Measurements from ENCODE around the gene EFCAB9.

The EFCAB9 gene

DNA sequence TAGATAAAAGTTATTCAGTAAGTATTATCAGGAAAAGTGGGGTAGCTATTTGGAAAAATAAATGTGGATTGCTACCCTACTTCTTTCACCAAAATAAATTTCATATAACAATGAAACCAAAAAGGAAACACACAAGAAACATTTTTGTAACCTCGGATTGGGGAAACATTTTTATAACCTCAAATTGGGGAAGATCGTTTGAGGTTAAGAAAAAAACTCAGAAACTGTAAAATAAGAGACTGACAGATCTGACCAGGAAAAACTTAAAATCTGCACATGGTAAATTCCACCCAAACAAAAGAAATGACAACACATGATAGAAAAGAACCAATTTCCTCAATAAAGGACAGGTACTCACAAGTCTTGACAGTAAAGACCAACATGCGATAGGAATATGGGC is 13.5 kb downstream of the EFCAB9 start:
- DNase-seq: no peak
- Histone ChIP-seq H3K4me1 (ENCODE audit: control insufficient read depth, insufficient read depth, low read length, poor library complexity, severe bottlenecking) (no peaks in the 10 kb centered on the region), H3K27ac (ENCODE audit: insufficient read depth, low read length, poor library complexity, severe bottlenecking) (no peak overlapping the region), H3K27me3 (replicated peaks; ENCODE audit: control insufficient read depth, insufficient read depth, low read length, poor library complexity, severe bottlenecking) (no peaks in the 10 kb centered on the region), H3K9me3 (ENCODE audit: control insufficient read depth, low read length) (no peaks in the 10 kb centered on the region), H3K4me3 (ENCODE audit: insufficient read depth, low read depth, low read length, poor library complexity, severe bottlenecking) (no peak overlapping the region), H3K36me3 (ENCODE audit: control insufficient read depth, insufficient read depth, low read length) (peaks cover 8% of the 10 kb centered on the region)

DNA sequence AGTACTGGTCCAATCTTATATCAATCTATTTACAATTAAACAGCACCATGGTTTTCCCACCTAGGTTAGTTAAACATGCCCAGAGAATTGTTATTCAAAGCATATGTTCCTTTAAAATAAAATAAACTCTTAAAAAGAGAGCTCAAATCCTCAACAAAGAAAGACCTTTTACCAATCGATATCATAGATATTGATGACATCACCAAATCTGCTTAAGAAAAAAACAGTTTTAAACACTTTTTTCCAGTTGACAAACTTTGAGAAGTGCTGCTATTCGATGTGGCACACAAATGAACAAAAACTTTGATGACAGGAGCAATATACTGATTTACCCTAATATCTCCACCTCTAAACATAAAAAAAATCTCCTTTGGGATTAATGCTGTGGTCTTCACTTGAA is 15.7 kb downstream of the EFCAB9 start:
- Histone ChIP-seq H3K27ac (ENCODE audit: insufficient read depth, low read length, poor library complexity, severe bottlenecking) (no peak overlapping the region), H3K27me3 (replicated peaks; ENCODE audit: control insufficient read depth, insufficient read depth, low read length, poor library complexity, severe bottlenecking) (no peaks in the 10 kb centered on the region), H3K36me3 (ENCODE audit: control insufficient read depth, insufficient read depth, low read length) (peaks cover 8% of the 10 kb centered on the region), H3K4me3 (ENCODE audit: insufficient read depth, low read depth, low read length, poor library complexity, severe bottlenecking) (no peak overlapping the region), H3K9me3 (ENCODE audit: control insufficient read depth, low read length) (no peaks in the 10 kb centered on the region), H3K4me1 (ENCODE audit: control insufficient read depth, insufficient read depth, low read length, poor library complexity, severe bottlenecking) (no peaks in the 10 kb centered on the region)
- DNase-seq: no peak

DNA sequence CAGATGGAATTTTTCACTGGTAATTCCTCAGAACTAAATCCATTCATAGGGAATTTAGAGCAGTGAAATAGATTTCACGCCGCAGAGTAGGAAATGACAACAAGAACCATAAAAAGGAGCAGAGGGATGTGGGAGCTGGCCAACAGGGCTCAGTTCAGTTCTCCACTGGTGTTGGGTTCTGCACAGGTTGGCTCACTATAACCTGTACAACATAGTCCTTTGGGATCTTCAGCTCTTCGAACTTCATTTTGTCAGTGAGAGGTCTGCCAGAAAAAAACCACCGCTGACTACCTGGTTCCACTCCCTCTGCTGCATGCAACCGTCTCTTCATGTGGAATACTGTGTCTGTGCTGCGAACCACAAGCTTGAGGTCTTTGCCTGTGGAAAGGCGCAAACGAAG is 17.7 kb downstream of the EFCAB9 start:
- H3K9me3 ChIP-seq (ENCODE audit: control insufficient read depth, low read length): no peaks in the 10 kb centered on the region
- H3K27me3 ChIP-seq (replicated peaks; ENCODE audit: control insufficient read depth, insufficient read depth, low read length, poor library complexity, severe bottlenecking): no peaks in the 10 kb centered on the region
- H3K4me1 ChIP-seq (ENCODE audit: control insufficient read depth, insufficient read depth, low read length, poor library complexity, severe bottlenecking): no peaks in the 10 kb centered on the region
- H3K27ac ChIP-seq (ENCODE audit: insufficient read depth, low read length, poor library complexity, severe bottlenecking): no peak overlapping the region
- peaks cover 8% of the 10 kb centered on the region for H3K36me3 ChIP-seq (ENCODE audit: control insufficient read depth, insufficient read depth, low read length)
- no peak for DNase-seq
- no peak overlapping the region for H3K4me3 ChIP-seq (ENCODE audit: insufficient read depth, low read depth, low read length, poor library complexity, severe bottlenecking)

DNA sequence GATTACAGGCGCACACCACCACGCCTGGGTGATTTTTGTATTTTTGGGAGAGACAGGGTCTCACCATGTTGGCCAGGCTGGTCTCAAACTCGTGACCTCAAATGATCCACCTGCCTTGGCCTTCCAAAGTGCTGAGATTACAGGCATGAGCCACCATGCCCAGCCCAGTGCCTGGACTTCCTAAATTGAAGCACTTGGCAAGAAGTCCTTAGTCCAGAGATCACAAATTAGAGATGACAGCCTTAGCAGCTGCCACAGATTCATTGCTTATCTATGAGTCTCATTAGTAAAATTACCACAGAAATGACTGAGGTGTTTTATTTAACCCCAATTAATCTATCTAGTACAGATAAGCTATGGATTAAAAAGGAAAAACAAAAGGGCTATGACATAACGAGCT is 19.2 kb downstream of the EFCAB9 start:
- Histone ChIP-seq H3K9me3 (ENCODE audit: control insufficient read depth, low read length) (no peaks in the 10 kb centered on the region), H3K4me3 (ENCODE audit: insufficient read depth, low read depth, low read length, poor library complexity, severe bottlenecking) (no peak overlapping the region), H3K27me3 (replicated peaks; ENCODE audit: control insufficient read depth, insufficient read depth, low read length, poor library complexity, severe bottlenecking) (no peaks in the 10 kb centered on the region), H3K36me3 (ENCODE audit: control insufficient read depth, insufficient read depth, low read length) (peaks cover 8% of the 10 kb centered on the region), H3K27ac (ENCODE audit: insufficient read depth, low read length, poor library complexity, severe bottlenecking) (no peak overlapping the region), H3K4me1 (ENCODE audit: control insufficient read depth, insufficient read depth, low read length, poor library complexity, severe bottlenecking) (no peaks in the 10 kb centered on the region)
- DNase-seq: no peak

DNA sequence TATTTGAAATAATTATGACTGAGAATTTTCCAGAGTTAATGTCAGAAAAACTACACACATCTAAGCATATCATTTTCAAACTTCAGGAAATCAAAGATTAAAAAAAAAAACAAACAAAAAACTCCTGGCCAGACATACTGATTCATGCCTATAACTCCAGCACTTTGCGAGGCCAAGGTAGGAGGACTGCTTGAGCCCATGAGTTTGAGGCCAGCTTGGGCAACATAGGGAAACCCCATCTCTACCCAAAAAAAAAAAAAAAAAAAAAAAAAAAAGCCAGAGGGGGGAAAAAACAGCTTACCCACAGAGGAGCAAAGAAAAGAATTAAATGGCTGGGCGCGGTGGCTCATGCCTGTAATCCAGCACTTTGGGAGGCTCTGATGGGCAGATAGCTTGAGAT is 22.4 kb downstream of the EFCAB9 start:
- Histone ChIP-seq H3K4me1 (ENCODE audit: control insufficient read depth, insufficient read depth, low read length, poor library complexity, severe bottlenecking) (no peaks in the 10 kb centered on the region), H3K36me3 (ENCODE audit: control insufficient read depth, insufficient read depth, low read length) (peaks cover 7% of the 10 kb centered on the region), H3K27me3 (replicated peaks; ENCODE audit: control insufficient read depth, insufficient read depth, low read length, poor library complexity, severe bottlenecking) (no peaks in the 10 kb centered on the region), H3K27ac (ENCODE audit: insufficient read depth, low read length, poor library complexity, severe bottlenecking) (no peak overlapping the region), H3K4me3 (ENCODE audit: insufficient read depth, low read depth, low read length, poor library complexity, severe bottlenecking) (no peak overlapping the region), H3K9me3 (ENCODE audit: control insufficient read depth, low read length) (no peaks in the 10 kb centered on the region)
- DNase-seq: no peak

DNA sequence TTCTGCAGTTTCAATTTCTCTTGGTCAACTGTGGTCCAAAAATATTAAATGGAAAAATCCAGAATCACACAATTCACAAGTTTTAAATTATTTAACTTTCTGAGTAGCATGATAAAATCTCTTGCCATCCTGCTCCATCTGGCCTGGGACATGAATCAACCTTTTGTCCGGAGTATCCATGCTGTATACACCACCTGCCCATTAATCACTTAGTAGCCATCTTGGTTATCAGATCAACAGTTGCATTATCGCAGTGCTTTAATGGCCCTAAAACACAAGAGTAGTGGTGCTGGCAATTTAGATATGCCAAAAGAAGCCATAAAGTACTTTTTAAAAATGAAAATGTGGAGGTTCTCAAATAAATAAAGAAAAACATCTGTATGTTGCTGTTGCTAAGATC is 25.3 kb downstream of the EFCAB9 start:
- H3K27ac ChIP-seq (ENCODE audit: insufficient read depth, low read length, poor library complexity, severe bottlenecking): no peak overlapping the region
- H3K4me3 ChIP-seq (ENCODE audit: insufficient read depth, low read depth, low read length, poor library complexity, severe bottlenecking): no peak overlapping the region
- no peak for DNase-seq
- no peaks in the 10 kb centered on the region for H3K36me3 ChIP-seq (ENCODE audit: control insufficient read depth, insufficient read depth, low read length)
- no peaks in the 10 kb centered on the region for H3K9me3 ChIP-seq (ENCODE audit: control insufficient read depth, low read length)
- H3K27me3 ChIP-seq (replicated peaks; ENCODE audit: control insufficient read depth, insufficient read depth, low read length, poor library complexity, severe bottlenecking): no peaks in the 10 kb centered on the region
- H3K4me1 ChIP-seq (ENCODE audit: control insufficient read depth, insufficient read depth, low read length, poor library complexity, severe bottlenecking): no peaks in the 10 kb centered on the region

DNA sequence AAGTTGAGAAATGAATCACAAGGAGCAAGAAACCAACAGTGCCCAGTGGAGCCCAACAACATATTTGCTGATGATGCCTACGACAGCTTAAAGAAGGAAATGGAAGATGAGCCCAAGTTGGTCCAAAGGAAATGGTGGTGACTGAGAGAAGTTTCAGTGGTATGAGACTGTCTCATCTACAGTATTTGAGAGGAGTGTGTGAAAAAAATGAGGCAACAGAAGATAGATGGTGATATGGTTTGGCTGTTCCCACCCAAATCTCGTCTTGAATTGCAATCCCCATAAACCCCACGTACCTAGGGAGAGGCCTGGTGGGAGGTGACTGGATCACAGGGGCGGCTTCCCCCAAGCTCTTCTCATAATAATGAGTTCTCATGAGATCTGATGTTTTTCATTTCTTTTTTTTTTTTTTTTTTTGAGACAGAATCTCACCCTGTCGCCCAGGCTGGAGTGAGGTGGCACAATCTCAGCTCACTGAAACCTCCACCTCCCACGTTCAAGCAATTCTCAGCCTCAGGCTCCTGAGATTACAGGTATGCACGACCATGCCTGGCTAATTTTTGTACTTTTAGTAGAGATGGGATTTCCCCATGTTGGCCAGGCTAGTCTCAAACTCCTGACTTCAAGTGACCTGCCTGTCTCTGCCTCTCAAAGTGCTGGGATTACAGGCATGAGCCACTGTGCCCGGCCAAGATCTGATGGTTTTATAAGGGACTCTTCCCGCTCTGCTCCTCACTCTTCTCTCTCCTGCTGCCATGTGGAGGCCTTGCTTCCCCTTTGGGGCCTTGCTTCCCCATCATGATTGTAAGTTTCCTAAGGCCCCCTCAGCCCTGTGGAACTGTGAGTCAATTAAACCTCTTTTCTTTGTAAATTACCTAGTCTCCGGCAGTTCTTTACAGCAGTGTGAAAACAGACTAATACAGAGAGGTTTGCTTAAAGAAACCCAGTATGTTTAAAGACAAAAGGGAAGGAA is 30.2 kb downstream of the EFCAB9 start:
- Histone ChIP-seq H3K36me3 (ENCODE audit: control insufficient read depth, insufficient read depth, low read length) (no peaks in the 10 kb centered on the region), H3K4me3 (ENCODE audit: insufficient read depth, low read depth, low read length, poor library complexity, severe bottlenecking) (no peak overlapping the region), H3K27me3 (replicated peaks; ENCODE audit: control insufficient read depth, insufficient read depth, low read length, poor library complexity, severe bottlenecking) (no peaks in the 10 kb centered on the region), H3K27ac (ENCODE audit: insufficient read depth, low read length, poor library complexity, severe bottlenecking) (no peak overlapping the region), H3K9me3 (ENCODE audit: control insufficient read depth, low read length) (no peaks in the 10 kb centered on the region), H3K4me1 (ENCODE audit: control insufficient read depth, insufficient read depth, low read length, poor library complexity, severe bottlenecking) (no peaks in the 10 kb centered on the region)
- DNase-seq: no peak

DNA sequence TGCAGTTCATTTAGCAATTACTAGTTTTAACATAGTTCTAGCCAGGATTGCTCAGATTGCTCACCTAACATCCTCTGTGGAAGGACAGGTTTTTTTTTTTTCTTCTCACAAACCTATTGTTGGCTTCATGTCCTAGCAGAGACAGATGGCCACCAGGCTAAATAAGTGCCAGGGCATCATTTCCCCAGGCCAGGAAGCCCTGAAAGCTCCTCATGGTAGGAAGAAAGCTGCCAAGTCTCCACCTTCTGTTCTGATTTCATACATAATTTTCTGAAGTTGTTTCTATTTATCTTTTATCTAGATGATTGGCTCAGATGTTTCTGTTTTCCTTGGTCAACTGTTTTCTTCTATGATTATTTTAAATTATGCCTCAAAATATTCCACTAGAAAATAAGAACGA is 31.0 kb downstream of the EFCAB9 start:
- H3K27me3 ChIP-seq (replicated peaks; ENCODE audit: control insufficient read depth, insufficient read depth, low read length, poor library complexity, severe bottlenecking): no peaks in the 10 kb centered on the region
- H3K4me1 ChIP-seq (ENCODE audit: control insufficient read depth, insufficient read depth, low read length, poor library complexity, severe bottlenecking): no peaks in the 10 kb centered on the region
- no peaks in the 10 kb centered on the region for H3K36me3 ChIP-seq (ENCODE audit: control insufficient read depth, insufficient read depth, low read length)
- DNase-seq: no peak
- H3K27ac ChIP-seq (ENCODE audit: insufficient read depth, low read length, poor library complexity, severe bottlenecking): no peak overlapping the region
- no peaks in the 10 kb centered on the region for H3K9me3 ChIP-seq (ENCODE audit: control insufficient read depth, low read length)
- H3K4me3 ChIP-seq (ENCODE audit: insufficient read depth, low read depth, low read length, poor library complexity, severe bottlenecking): no peak overlapping the region

DNA sequence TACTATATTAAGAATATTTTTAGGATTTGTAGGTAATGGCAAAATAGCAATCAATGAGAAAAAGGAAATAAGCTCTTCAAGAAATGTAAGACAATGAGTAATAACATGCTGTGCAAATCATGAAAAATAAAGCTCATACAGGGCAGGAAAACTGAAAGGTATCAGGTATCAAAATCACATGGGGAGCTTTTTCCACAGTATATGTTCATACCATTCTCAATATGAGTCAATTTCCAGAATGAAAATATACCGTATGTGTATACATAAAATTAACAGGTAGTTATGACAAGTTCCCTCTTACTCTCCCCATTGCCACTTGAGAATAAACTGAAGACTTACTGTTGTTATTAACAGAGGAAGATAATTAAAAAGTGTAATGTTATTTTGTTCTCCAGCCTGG is 35.9 kb downstream of the EFCAB9 start:
- Histone ChIP-seq H3K9me3 (ENCODE audit: control insufficient read depth, low read length) (no peaks in the 10 kb centered on the region), H3K4me3 (ENCODE audit: insufficient read depth, low read depth, low read length, poor library complexity, severe bottlenecking) (no peak overlapping the region), H3K27ac (ENCODE audit: insufficient read depth, low read length, poor library complexity, severe bottlenecking) (no peak overlapping the region), H3K4me1 (ENCODE audit: control insufficient read depth, insufficient read depth, low read length, poor library complexity, severe bottlenecking) (no peaks in the 10 kb centered on the region), H3K27me3 (replicated peaks; ENCODE audit: control insufficient read depth, insufficient read depth, low read length, poor library complexity, severe bottlenecking) (no peaks in the 10 kb centered on the region), H3K36me3 (ENCODE audit: control insufficient read depth, insufficient read depth, low read length) (no peaks in the 10 kb centered on the region)
- no peak for DNase-seq

DNA sequence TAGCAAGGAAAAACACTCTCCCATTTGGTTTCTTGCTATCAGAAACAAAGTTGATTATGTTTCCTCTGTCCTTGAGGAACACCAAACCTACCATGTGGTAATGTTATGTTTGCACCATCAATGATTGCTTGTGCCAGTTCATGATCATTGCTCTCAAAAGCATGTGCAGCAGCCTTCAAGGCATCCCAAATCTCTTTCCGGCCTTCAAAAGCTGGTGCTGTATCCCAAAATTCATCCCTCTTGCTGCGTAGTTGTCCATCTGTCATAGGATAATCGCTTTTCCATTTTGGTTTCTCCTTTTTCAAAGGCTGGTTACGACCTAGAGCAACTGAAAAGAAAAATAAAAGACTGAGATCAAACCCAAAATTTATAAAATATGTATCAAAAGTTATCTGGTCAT is 40.1 kb downstream of the EFCAB9 start:
- Histone ChIP-seq H3K36me3 (ENCODE audit: control insufficient read depth, insufficient read depth, low read length) (no peaks in the 10 kb centered on the region), H3K27me3 (replicated peaks; ENCODE audit: control insufficient read depth, insufficient read depth, low read length, poor library complexity, severe bottlenecking) (no peaks in the 10 kb centered on the region), H3K9me3 (ENCODE audit: control insufficient read depth, low read length) (no peaks in the 10 kb centered on the region)

More for the DNA sequence above, 40.1 kb downstream of the EFCAB9 start:
- Histone ChIP-seq H3K4me1 (ENCODE audit: control insufficient read depth, insufficient read depth, low read length, poor library complexity, severe bottlenecking) (peaks cover 8% of the 10 kb centered on the region), H3K4me3 (ENCODE audit: insufficient read depth, low read depth, low read length, poor library complexity, severe bottlenecking) (no peak overlapping the region), H3K27ac (ENCODE audit: insufficient read depth, low read length, poor library complexity, severe bottlenecking) (no peak overlapping the region)
- no peak for DNase-seq
